GM12878 (cell line): ENCODE measurements around the gene NAA25. TPM values are rescaled to one million over a fixed set of nuclear protein-coding genes. Genes with fewer than 3 reads are reported as not detected.

Experiments used
- ATAC-seq: fragments of 200-7000 bp; cut with Tn5 transposase; 3 replicates; pipeline ENCODE4 v1.9.1; 2020; ENCODE audit warnings: mild to moderate bottlenecking, moderate library complexity
- BruUV-seq: library from RNA; stranded (reverse); fragments of 400-500 nt; replicated peaks from 2 replicates; lab custom pipeline; 2021; lab: Mats Ljungman, UMichigan
- CTCF ChIA-PET: fragments of 300-600 bp; sonication (Branson Sonifier 250); formaldehyde crosslinking; extraction: SDS; loops from one replicate; lab custom pipeline; 2021; ENCODE audit warnings: inconsistent platforms; lab: Yijun Ruan, JAX
- POLR2A ChIA-PET: fragments of 350-600 bp; formaldehyde crosslinking; extraction: SDS; loops from one replicate; lab custom pipeline; 2021; ENCODE audit warnings: inconsistent platforms; lab: Charles Lee
- RAD21 ChIA-PET: fragments of 300-600 bp; sonication (Branson Sonifier 250); formaldehyde crosslinking; loops from one replicate; lab custom pipeline; 2023; ENCODE audit warnings: antibody characterized with exemption; ENCODE audit not compliant: unreplicated experiment; lab: Charles Lee
- SMC1A ChIA-PET: fragments of 300-600 bp; sonication (Branson Sonifier 250); formaldehyde crosslinking; loops from one replicate; lab custom pipeline; 2023; ENCODE audit not compliant: unreplicated experiment, uncharacterized antibody; lab: Charles Lee
- DNase-seq: peaks from one replicate; pipeline ENCODE4 v3.0.0-alpha.2; 2011; ENCODE audit warnings: low read depth, low spot score
- FAIRE-seq: peaks from 3 replicates; lab custom pipeline; 2011; peaks lifted over from hg19 to GRCh38; lab: Jason Lieb, UNC
- H2AFZ ChIP-seq: 2 replicates; pipeline ENCODE4 v1.6.0; 2011; ENCODE audit warnings: low read depth, low read length, control low read depth; ENCODE audit not compliant: control insufficient read depth
- H3K27ac ChIP-seq: 2 replicates; pipeline ENCODE4 v1.5.1; 2011; ENCODE audit warnings: control low read depth; ENCODE audit not compliant: control insufficient read depth, insufficient read depth
- H3K27me3 ChIP-seq, 2 experiments: replicated peaks in 1 of 2; 2 replicates each; pipeline versions ENCODE4 v1.6.0 to v1.6.1; 2011; ENCODE audit warnings: low read length in 1 of 2; ENCODE audit not compliant: control insufficient read depth in 2 of 2, insufficient read depth in 2 of 2
- H3K36me3 ChIP-seq, 2 experiments: 2 replicates each; pipeline ENCODE4 v1.5.1; 2011; ENCODE audit warnings: low read length in 1 of 2; ENCODE audit not compliant: control insufficient read depth in 2 of 2, insufficient read depth in 2 of 2
- H3K4me1 ChIP-seq: 2 replicates; pipeline ENCODE4 v1.6.1; 2011; ENCODE audit warnings: mild to moderate bottlenecking, low read length, moderate library complexity, mixed read lengths; ENCODE audit not compliant: control insufficient read depth, insufficient read depth
- H3K4me2 ChIP-seq: 2 replicates; pipeline ENCODE4 v1.6.0; 2011; ENCODE audit warnings: control low read depth; ENCODE audit not compliant: control insufficient read depth, insufficient read depth
- H3K4me3 ChIP-seq: fragments of 200-600 bp; sonication (generic); 2 replicates; pipeline ENCODE4 v1.5.1; 2016
- H3K79me2 ChIP-seq: 2 replicates; pipeline ENCODE4 v1.6.0; 2011; ENCODE audit warnings: low read length; ENCODE audit not compliant: control insufficient read depth, insufficient read depth
- H3K9ac ChIP-seq: 2 replicates; pipeline ENCODE4 v1.8.0; 2011; ENCODE audit warnings: low read length, control low read depth, mixed read lengths; ENCODE audit not compliant: control insufficient read depth, insufficient read depth
- H3K9me3 ChIP-seq: replicated peaks from 3 replicates; pipeline ENCODE4 v1.5.1; 2011; ENCODE audit warnings: mild to moderate bottlenecking, low read length; ENCODE audit not compliant: control insufficient read depth, insufficient read depth
- H4K20me1 ChIP-seq: 2 replicates; pipeline ENCODE4 v1.6.0; 2011; ENCODE audit not compliant: control insufficient read depth, insufficient read depth
- GATAD2B ChIP-seq: fragments of 450-650 bp; conservative IDR thresholded peaks from 2 replicates; pipeline ENCODE4 v1.6.1; 2017; ENCODE audit warnings: low read depth, mild to moderate bottlenecking, moderate library complexity
- HDAC2 ChIP-seq: fragments of 200-600 bp; sonication (generic); IDR thresholded peaks from 2 replicates; pipeline ENCODE4 v1.6.1; 2017
- NR2C1 ChIP-seq: fragments of 450-650 bp; IDR thresholded peaks from 2 replicates; pipeline ENCODE4 v1.6.1; 2017; ENCODE audit warnings: antibody characterized with exemption, mild to moderate bottlenecking, moderate library complexity
- WRNIP1 ChIP-seq: IDR thresholded peaks from 2 replicates; pipeline ENCODE4 v1.6.1; 2011; ENCODE audit warnings: low read depth, low read length, improper control_type of control experiment, borderline replicate concordance
- YY1 ChIP-seq: IDR thresholded peaks from 2 replicates; pipeline ENCODE4 v1.6.1; 2011; ENCODE audit warnings: low read depth, mild to moderate bottlenecking, low read length
- WGBS: methylation state at CpG from one replicate; pipeline ENCODE4 v1.1.6; 2016; ENCODE audit warnings: low lambda C conversion rate; ENCODE audit not compliant: insufficient replicate concordance, insufficient coverage; ENCODE audit errors: missing lambda C conversion rate; 5-methylcytosine and 5-hydroxymethylcytosine counted together
- in situ Hi-C: fragments of 300-500 bp; cut with MboI; formaldehyde crosslinking; loops from 9 replicates; pipeline ENCODE4 v1.14.3; 2018; ENCODE audit warnings: mixed read lengths
- intact Hi-C: fragments of 100-400 bp; cut with micrococcal nuclease; formaldehyde crosslinking; loops from one replicate; pipeline ENCODE4 v1.14.2; 2022; ENCODE audit not compliant: unreplicated experiment
- polyA plus RNA-seq, 11 experiments: library from polyadenylated mRNA; depleted of rRNA in 4 of 11; unstranded in 6 of 11; stranded (reverse) in 5 of 11; fragments of >200 nt; fragmentation: Nextera tagmentation in 4 of 11; fragmentation: Illumina TruSeq in 1 of 11; extraction: Ambion mirVana in 4 of 11; extraction: Trizol in 1 of 11; gene quantifications; 1 replicate in 1 of 11; 2 replicates in 10 of 11; pipeline versions ENCODE4 v1.2.1 to v1.2.3, GENCODE V29; 2011 to 2016; ENCODE audit warnings: inconsistent platforms in 2 of 11, missing spikeins in 2 of 11, low read depth in 1 of 11
- total RNA-seq, 4 experiments: library from RNA; depleted of rRNA in 3 of 4; stranded (reverse); fragments of >200 nt in 3 of 4; fragmentation: Illumina TruSeq in 1 of 4; extraction: Trizol in 1 of 4; gene quantifications; 2 replicates each; pipeline versions ENCODE4 v1.2.1 to v1.2.3, GENCODE V29; 2013 to 2021

NAA25 gene
- total and polyA plus RNA-seq, 10 of the 15 experiments (the other 5 are each of a cell fraction or from before 2014, with no cell fraction given) = 15.0 to 39.2 (median 29.4) TPM

- intact Hi-C loops = loop anchor here (5.0 to 10.0 kb wide), 3 partner anchors 64 to 373 kb away; partner anchors contain the start of genes HECTD4 and TRAFD1
- BruUV-seq = no TSS peak
- H4K20me1 ChIP-seq = no peaks in the 10 kb centered on the region
- H3K27ac ChIP-seq = peak overlapping the region; percentile 93
- 46% methylated on average over 8 of the region's 8 CpGs for WGBS
- POLR2A ChIA-PET = interaction anchor here (0.5 to 2.8 kb wide), 6 partner anchors 11 to 98 kb away, joined by 3 to 16 read pairs (median 6); partner anchors contain the start of gene NAA25
- peak overlapping the region; percentile 84 for H3K4me3 ChIP-seq
- peak overlapping the region; percentile 89 for H3K9ac ChIP-seq
- DNase-seq (no peak), ATAC-seq (no peak), FAIRE-seq (no peak)
- no peaks in the 10 kb centered on the region for H3K27me3 ChIP-seq
- H2AFZ ChIP-seq = no peak overlapping the region
- RAD21 ChIA-PET = interaction anchor here (0.5 to 4.0 kb wide), 5 partner anchors 13 to 75 kb away, joined by 4 to 61 read pairs (median 14); no protein-coding TSS in a partner anchor
- peak overlapping the region; percentile 78 for H3K4me2 ChIP-seq
- peaks cover 19% of the 10 kb centered on the region for H3K4me1 ChIP-seq
- CTCF ChIA-PET = interaction anchor here (1.0 to 5.4 kb wide), 5 partner anchors 14 to 116 kb away, joined by 3 to 40 read pairs (median 14); no protein-coding TSS in a partner anchor
- H3K9me3 ChIP-seq = peaks cover 2% of the 10 kb centered on the region; the same call in 2 of the 3 replicates
- in situ Hi-C loops = loop anchor here (5.0 kb wide), 1 partner anchor 64 kb away; no protein-coding TSS in a partner anchor
- H3K36me3 ChIP-seq = peaks cover 0 to 7% of the 10 kb centered on the region in 2 experiments; a peak in 2 of 4 replicates
- TF ChIP-seq HDAC2 (no peak), NR2C1 (no peak), GATAD2B (no peak), WRNIP1 (0 out of 2 replicates have a peak, but pooled peaks have one; percentile 80), YY1 (no peak)
- SMC1A ChIA-PET = interaction anchor here (0.5 to 5.4 kb wide), 5 partner anchors 9 to 67 kb away, joined by 3 to 51 read pairs (median 6); no protein-coding TSS in a partner anchor
- H3K79me2 ChIP-seq = peaks cover 50% of the 10 kb centered on the region
These were observed 96.9 kb downstream of the NAA25 start for GRCh38 chr12:112011685-112012084.
